HepG2 (cell line): ENCODE results near the gene PCTP. TPM values are rescaled to one million over a fixed set of nuclear protein-coding genes. Genes with fewer than 3 reads are reported as not detected.

Experiments used
- ARID4A ChIP-seq: sonication (generic); formaldehyde crosslinking; IDR thresholded peaks from 2 replicates; pipeline ENCODE4 v1.5.0; 2020; ENCODE audit warnings: mild to moderate bottlenecking, missing genetic modification reagents, borderline replicate concordance
- CHD4 ChIP-seq: fragments of 200-600 bp; sonication (generic); IDR thresholded peaks from 2 replicates; pipeline ENCODE4 v1.7.0; 2017; ENCODE audit warnings: mild to moderate bottlenecking, low read length, borderline replicate concordance
- CREB1 ChIP-seq, 2 experiments: fragments of 450-650 bp in 1 of 2; IDR thresholded peaks; 2 replicates each; pipeline ENCODE4 v1.6.1; 2016 to 2017; ENCODE audit warnings: control low read depth in 1 of 2, mild to moderate bottlenecking in 1 of 2, missing compliant biosample characterization in 1 of 2, missing genetic modification characterization in 1 of 2
- CTCF ChIP-seq: sonication (generic); formaldehyde crosslinking; IDR thresholded peaks from 2 replicates; pipeline ENCODE4 v1.5.0; 2020; ENCODE audit warnings: mild to moderate bottlenecking, missing genetic modification reagents, moderate library complexity
- SAP130 ChIP-seq: IDR thresholded peaks from 2 replicates; pipeline ENCODE4 v1.6.1; 2016; ENCODE audit warnings: low read depth
- SMAD9 ChIP-seq: sonication (generic); formaldehyde crosslinking; IDR thresholded peaks from 2 replicates; pipeline ENCODE4 v1.5.1; 2020; ENCODE audit warnings: mild to moderate bottlenecking, missing genetic modification reagents
- THAP11 ChIP-seq: IDR thresholded peaks from 2 replicates; pipeline ENCODE4 v1.6.1; 2016; ENCODE audit warnings: missing biosample characterization, missing genetic modification reagents
- ZBTB7A ChIP-seq: sonication (generic); formaldehyde crosslinking; IDR thresholded peaks from 2 replicates; pipeline ENCODE4 v1.8.0; 2022; ENCODE audit warnings: mild to moderate bottlenecking, missing genetic modification reagents
- ZNF503 ChIP-seq: sonication (generic); formaldehyde crosslinking; IDR thresholded peaks from 2 replicates; pipeline ENCODE4 v1.4.0; 2020; ENCODE audit warnings: missing genetic modification reagents
- ZNF547 ChIP-seq: sonication (generic); formaldehyde crosslinking; IDR thresholded peaks from 2 replicates; pipeline ENCODE4 v1.5.1; 2020; ENCODE audit warnings: mild to moderate bottlenecking, missing genetic modification reagents
- ZNF580 ChIP-seq: IDR thresholded peaks from 2 replicates; pipeline ENCODE4 v1.6.1; 2016; ENCODE audit warnings: low read depth, borderline replicate concordance
- ZSCAN5A ChIP-seq: sonication (generic); formaldehyde crosslinking; IDR thresholded peaks from 2 replicates; pipeline ENCODE4 v1.8.0; 2022; ENCODE audit warnings: mild to moderate bottlenecking, missing genetic modification reagents, borderline replicate concordance
- polyA plus RNA-seq, 8 experiments: library from polyadenylated mRNA; depleted of rRNA in 3 of 8; stranded (reverse) in 7 of 8; unstranded in 1 of 8; fragments of >200 nt; fragmentation: Illumina TruSeq in 4 of 8; extraction: Trizol in 4 of 8; gene quantifications; 2 replicates each; pipeline versions ENCODE4 v1.2.1 to v1.2.3, GENCODE V29; 2011 to 2016; ENCODE audit warnings: low read depth in 4 of 8, missing spikeins in 1 of 8, mixed read lengths in 1 of 8; ENCODE audit not compliant: insufficient read depth in 1 of 8
- total RNA-seq, 5 experiments: library from RNA; depleted of rRNA; stranded (reverse); fragments of >200 nt; fragmentation: Illumina TruSeq; extraction: Trizol; gene quantifications; 2 replicates each; pipeline ENCODE4 v1.2.3, GENCODE V29; 2016; ENCODE audit warnings: low read depth in 1 of 5
- TF ChIP-seq, protein P1 (sequence below): sonication (generic); formaldehyde crosslinking; IDR thresholded peaks from 2 replicates; pipeline ENCODE4 v1.4.0; 2020; ENCODE audit warnings: missing genetic modification reagents
- TF ChIP-seq, protein P2 (sequence below): sonication (generic); formaldehyde crosslinking; IDR thresholded peaks from 2 replicates; pipeline ENCODE4 v1.4.0; 2020; ENCODE audit warnings: missing genetic modification reagents
- TF ChIP-seq, protein P3 (sequence below): fragments of 450-650 bp; IDR thresholded peaks from 2 replicates; pipeline ENCODE4 v1.6.1; 2016

Gene PCTP
- total and polyA plus RNA-seq, 2 of the 13 experiments (the other 11 are each of a cell fraction or from before 2014, with no cell fraction given) = 37.1 to 50.7 TPM

- TF ChIP-seq, protein P1, sequence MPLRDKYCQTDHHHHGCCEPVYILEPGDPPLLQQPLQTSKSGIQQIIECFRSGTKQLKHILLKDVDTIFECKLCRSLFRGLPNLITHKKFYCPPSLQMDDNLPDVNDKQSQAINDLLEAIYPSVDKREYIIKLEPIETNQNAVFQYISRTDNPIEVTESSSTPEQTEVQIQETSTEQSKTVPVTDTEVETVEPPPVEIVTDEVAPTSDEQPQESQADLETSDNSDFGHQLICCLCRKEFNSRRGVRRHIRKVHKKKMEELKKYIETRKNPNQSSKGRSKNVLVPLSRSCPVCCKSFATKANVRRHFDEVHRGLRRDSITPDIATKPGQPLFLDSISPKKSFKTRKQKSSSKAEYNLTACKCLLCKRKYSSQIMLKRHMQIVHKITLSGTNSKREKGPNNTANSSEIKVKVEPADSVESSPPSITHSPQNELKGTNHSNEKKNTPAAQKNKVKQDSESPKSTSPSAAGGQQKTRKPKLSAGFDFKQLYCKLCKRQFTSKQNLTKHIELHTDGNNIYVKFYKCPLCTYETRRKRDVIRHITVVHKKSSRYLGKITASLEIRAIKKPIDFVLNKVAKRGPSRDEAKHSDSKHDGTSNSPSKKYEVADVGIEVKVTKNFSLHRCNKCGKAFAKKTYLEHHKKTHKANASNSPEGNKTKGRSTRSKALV (CRISPR knock-in tag) = no peak
- TF ChIP-seq CREB1 (IDR thresholded peaks at IDR 0.05) = no peak
- peak; percentile 53; the same call in 1 of the 2 replicates for TF ChIP-seq CREB1 (CRISPR knock-in tag; IDR thresholded peaks at IDR 0.05)
- no peak for TF ChIP-seq ZNF503
- no peak for TF ChIP-seq ZBTB7A
- no peak for TF ChIP-seq ARID4A (CRISPR knock-in tag)
- no peak for TF ChIP-seq ZNF580 (CRISPR knock-in tag)
- TF ChIP-seq ZSCAN5A (CRISPR knock-in tag) = no peak
- no peak for TF ChIP-seq CTCF (CRISPR knock-in tag)
- no peak for TF ChIP-seq THAP11 (CRISPR knock-in tag)
- TF ChIP-seq SMAD9 (CRISPR knock-in tag) = no peak
- TF ChIP-seq, protein P2, sequence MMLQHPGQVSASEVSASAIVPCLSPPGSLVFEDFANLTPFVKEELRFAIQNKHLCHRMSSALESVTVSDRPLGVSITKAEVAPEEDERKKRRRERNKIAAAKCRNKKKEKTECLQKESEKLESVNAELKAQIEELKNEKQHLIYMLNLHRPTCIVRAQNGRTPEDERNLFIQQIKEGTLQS = peak; percentile 63; the same call in 1 of the 2 replicates
- no peak for TF ChIP-seq ZNF547 (CRISPR knock-in tag)
- TF ChIP-seq CHD4 = no peak
- peak; percentile 54 for TF ChIP-seq SAP130 (CRISPR knock-in tag)
- TF ChIP-seq, protein P3, sequence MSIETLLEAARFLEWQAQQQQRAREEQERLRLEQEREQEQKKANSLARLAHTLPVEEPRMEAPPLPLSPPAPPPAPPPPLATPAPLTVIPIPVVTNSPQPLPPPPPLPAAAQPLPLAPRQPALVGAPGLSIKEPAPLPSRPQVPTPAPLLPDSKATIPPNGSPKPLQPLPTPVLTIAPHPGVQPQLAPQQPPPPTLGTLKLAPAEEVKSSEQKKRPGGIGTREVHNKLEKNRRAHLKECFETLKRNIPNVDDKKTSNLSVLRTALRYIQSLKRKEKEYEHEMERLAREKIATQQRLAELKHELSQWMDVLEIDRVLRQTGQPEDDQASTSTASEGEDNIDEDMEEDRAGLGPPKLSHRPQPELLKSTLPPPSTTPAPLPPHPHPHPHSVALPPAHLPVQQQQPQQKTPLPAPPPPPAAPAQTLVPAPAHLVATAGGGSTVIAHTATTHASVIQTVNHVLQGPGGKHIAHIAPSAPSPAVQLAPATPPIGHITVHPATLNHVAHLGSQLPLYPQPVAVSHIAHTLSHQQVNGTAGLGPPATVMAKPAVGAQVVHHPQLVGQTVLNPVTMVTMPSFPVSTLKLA = no peak
These were observed 7.7 kb upstream of the PCTP start (continued) for GRCh38 chr17:55743103-55743679.
